Breast epithelium (tissue), 4 donors: ENCODE results near the gene KSR2. TPM values are rescaled to one million over a fixed set of nuclear protein-coding genes. Genes with fewer than 3 reads are reported as not detected.
A peak's percentile ranks its signal among the peaks of the same experiment; 100 is the strongest.

Experiments used
- DNase-seq, 2 donors: peaks; one replicate each; pipeline ENCODE4 v3.0.0-alpha.2; 2019; ENCODE audit warnings: low spot score in 2 of 2
- H3K27ac ChIP-seq, 2 donors: fragments of 200-600 bp; sonication (generic) in 1 of 2; one replicate each; pipeline ENCODE4 v1.5.1; 2016 to 2019; ENCODE audit warnings: mild to moderate bottlenecking in 1 of 2
- H3K27me3 ChIP-seq, 2 donors: fragments of 200-600 bp; sonication (generic) in 1 of 2; one replicate each; pipeline versions ENCODE4 v1.5.1 to v1.6.0; 2017 to 2019; ENCODE audit warnings: control low read depth in 1 of 2, mild to moderate bottlenecking in 1 of 2
- H3K36me3 ChIP-seq: fragments of 200-600 bp; one replicate; pipeline ENCODE4 v1.5.1; 2019
- H3K4me1 ChIP-seq, 2 donors: fragments of 200-600 bp; sonication (generic); one replicate each; pipeline ENCODE4 v1.5.1; 2016 to 2019; ENCODE audit warnings: control low read depth in 1 of 2
- H3K4me3 ChIP-seq, 3 donors: fragments of 200-600 bp; sonication (generic); 1 replicate in 2 of 3; 2 replicates in 1 of 3; pipeline ENCODE4 v1.5.1; 2016 to 2019; ENCODE audit warnings: mild to moderate bottlenecking in 3 of 3, moderate library complexity in 2 of 3
- H3K9me3 ChIP-seq, 2 donors: fragments of 200-600 bp; sonication (generic) in 1 of 2; one replicate each; pipeline ENCODE4 v1.5.1; 2016 to 2019; ENCODE audit warnings: control low read depth in 1 of 2
- POLR2A ChIP-seq: fragments of 450-650 bp; IDR thresholded peaks from one replicate; pipeline ENCODE4 v1.6.1; 2016; ENCODE audit warnings: antibody characterized with exemption, mild to moderate bottlenecking, moderate library complexity
- POLR2AphosphoS5 ChIP-seq, 3 donors: sonication (generic); formaldehyde crosslinking; IDR thresholded peaks; one replicate each; pipeline ENCODE4 v1.6.1; 2017; ENCODE audit warnings: antibody characterized with exemption in 3 of 3
- intact Hi-C: fragments of 100-400 bp; cut with DNase I; formaldehyde crosslinking; loops from one replicate; pipeline ENCODE4 v1.15.1; 2023; ENCODE audit warnings: low total_unique reads
- total RNA-seq, 3 donors: library from RNA; depleted of rRNA; stranded (reverse); fragments of >200 nt; gene quantifications; one replicate each; pipeline ENCODE4 v1.1.0, GENCODE V29; 2016
- TF ChIP-seq, protein P1 (sequence below), 3 donors: fragments of 450-650 bp; IDR thresholded peaks; one replicate each; pipeline ENCODE4 v1.5.1; 2016 to 2017; ENCODE audit warnings: antibody characterized with exemption in 3 of 3, mild to moderate bottlenecking in 3 of 3, moderate library complexity in 3 of 3

KSR2 gene
- total RNA-seq, 3 donors from 2014 or later = under 0.01 to 1.9 (median 0.33) TPM

DNA sequence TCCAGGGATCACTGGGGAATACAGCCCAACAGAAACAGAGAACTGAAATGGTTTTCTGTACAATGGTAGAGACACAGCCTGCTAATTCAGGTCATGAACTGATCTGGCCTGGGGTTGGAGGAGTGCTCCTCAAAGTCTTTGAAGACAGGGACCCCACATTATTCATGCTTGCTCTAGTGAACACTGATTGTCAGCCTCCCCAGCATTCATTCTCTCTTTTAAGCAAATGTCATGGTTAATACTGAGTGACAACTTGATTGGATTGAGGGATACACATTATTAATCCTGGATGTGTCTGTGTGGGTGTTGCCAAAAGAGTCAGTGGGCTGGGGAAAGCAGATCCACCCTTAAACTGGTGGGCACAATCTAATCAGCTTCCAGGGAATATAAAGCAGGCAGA, 319.0 kb downstream of the KSR2 start:
- TF ChIP-seq, protein P1, sequence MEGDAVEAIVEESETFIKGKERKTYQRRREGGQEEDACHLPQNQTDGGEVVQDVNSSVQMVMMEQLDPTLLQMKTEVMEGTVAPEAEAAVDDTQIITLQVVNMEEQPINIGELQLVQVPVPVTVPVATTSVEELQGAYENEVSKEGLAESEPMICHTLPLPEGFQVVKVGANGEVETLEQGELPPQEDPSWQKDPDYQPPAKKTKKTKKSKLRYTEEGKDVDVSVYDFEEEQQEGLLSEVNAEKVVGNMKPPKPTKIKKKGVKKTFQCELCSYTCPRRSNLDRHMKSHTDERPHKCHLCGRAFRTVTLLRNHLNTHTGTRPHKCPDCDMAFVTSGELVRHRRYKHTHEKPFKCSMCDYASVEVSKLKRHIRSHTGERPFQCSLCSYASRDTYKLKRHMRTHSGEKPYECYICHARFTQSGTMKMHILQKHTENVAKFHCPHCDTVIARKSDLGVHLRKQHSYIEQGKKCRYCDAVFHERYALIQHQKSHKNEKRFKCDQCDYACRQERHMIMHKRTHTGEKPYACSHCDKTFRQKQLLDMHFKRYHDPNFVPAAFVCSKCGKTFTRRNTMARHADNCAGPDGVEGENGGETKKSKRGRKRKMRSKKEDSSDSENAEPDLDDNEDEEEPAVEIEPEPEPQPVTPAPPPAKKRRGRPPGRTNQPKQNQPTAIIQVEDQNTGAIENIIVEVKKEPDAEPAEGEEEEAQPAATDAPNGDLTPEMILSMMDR (IDR thresholded peaks at IDR 0.05) = no peak
- no peak for TF ChIP-seq POLR2AphosphoS5 (IDR thresholded peaks at IDR 0.05)
- TF ChIP-seq POLR2A = no peak
- H3K27me3 ChIP-seq = peaks cover 0 to 5% of the 10 kb centered on the region in 2 donors
- H3K9me3 ChIP-seq = peaks cover 0 to 12% of the 10 kb centered on the region in 2 donors
- H3K27ac ChIP-seq = no peak overlapping the region
- H3K4me3 ChIP-seq = no peak overlapping the region
- intact Hi-C loops = no loop called here
- H3K4me1 ChIP-seq = no peaks in the 10 kb centered on the region
- no peaks in the 10 kb centered on the region for H3K36me3 ChIP-seq
- DNase-seq = no peak

DNA sequence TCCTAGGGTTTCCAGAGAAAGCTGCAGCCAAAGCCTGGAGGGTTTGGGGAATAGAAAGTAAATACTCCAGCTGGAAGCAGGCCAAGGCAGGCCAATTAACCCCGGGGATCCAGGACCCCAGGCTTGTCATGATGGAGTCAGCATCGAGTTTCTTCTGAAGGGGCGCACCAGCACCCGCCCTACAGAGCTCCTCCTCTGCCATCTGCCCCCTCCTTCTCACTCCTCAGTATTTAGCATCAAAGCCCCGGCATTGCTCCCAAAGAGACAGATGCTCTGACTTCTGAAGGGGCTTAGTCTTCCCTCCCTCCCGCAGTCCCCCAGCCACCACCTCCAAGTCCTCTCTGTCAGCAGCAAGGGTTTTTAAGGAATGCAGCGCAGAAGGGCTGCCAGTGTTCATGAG, 322.3 kb downstream of the KSR2 start:
- TF ChIP-seq, protein P1 (IDR thresholded peaks at IDR 0.05) = no peak
- no peak for TF ChIP-seq POLR2AphosphoS5 (IDR thresholded peaks at IDR 0.05)
- no peak for TF ChIP-seq POLR2A
- Histone ChIP-seq H3K4me3 (peak overlapping the region in 1 of 3 donors; percentile 20), H3K27ac (peak overlapping the region in 1 of 2 donors; percentile 48), H3K9me3 (peaks cover 0 to 6% of the 10 kb centered on the region in 2 donors), H3K36me3 (no peaks in the 10 kb centered on the region), H3K27me3 (peaks cover 0 to 5% of the 10 kb centered on the region in 2 donors), H3K4me1 (no peaks in the 10 kb centered on the region)
- no peak for DNase-seq
- intact Hi-C loops = no loop called here

DNA sequence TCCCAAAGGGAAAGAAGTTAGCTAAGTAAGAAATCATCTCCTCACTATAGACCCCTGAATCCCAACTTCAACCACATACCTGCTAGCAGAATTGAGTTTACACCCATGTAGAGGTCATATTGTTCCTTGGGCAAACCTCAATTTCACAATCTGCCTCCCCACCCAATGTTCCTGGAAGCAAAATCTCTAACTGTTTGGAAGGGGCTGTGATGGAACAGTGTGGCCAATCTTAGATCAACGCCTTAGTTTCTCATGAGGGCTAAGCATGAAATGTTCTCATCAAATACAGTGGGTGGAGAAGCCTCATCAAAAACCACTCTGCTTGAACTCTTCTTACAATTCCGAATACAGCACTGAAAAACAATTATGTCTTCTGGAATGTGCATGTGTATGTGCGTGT, 323.3 kb downstream of the KSR2 start:
- H3K9me3 ChIP-seq = no peaks in the 10 kb centered on the region
- no peaks in the 10 kb centered on the region for H3K4me1 ChIP-seq
- no peak for TF ChIP-seq POLR2A
- no peak for TF ChIP-seq POLR2AphosphoS5 (IDR thresholded peaks at IDR 0.05)
- TF ChIP-seq, protein P1 (IDR thresholded peaks at IDR 0.05) = no peak
- intact Hi-C loops = no loop called here
- H3K4me3 ChIP-seq = no peak overlapping the region
- peaks cover 0 to 5% of the 10 kb centered on the region in 2 donors for H3K27me3 ChIP-seq
- no peaks in the 10 kb centered on the region for H3K36me3 ChIP-seq
- H3K27ac ChIP-seq = no peak overlapping the region
- no peak for DNase-seq

DNA sequence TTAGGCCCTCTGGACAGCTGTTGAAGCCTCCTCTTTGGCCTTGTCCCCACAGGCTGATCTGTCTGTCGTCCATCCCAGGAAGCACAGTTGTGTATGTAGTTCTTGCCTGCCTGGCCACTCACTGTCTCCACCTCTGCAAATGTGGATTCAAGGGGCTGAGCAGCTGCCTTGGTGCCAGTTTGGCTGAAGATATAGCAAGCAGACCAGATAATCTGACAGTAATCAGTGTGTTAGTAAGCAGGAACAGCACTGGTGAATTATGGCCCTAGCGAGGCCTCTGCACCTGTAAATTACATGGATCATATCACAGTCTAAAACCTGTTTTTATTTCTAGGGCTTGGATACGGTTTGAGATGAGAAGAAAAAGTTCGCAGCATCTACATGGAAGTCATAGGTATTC, 324.8 kb downstream of the KSR2 start:
- peaks cover 0 to 5% of the 10 kb centered on the region in 2 donors for H3K27me3 ChIP-seq
- no peaks in the 10 kb centered on the region for H3K4me1 ChIP-seq
- intact Hi-C loops = no loop called here
- no peak overlapping the region for H3K27ac ChIP-seq
- no peak overlapping the region for H3K4me3 ChIP-seq
- TF ChIP-seq, protein P1 (IDR thresholded peaks at IDR 0.05) = no peak
- no peak for TF ChIP-seq POLR2AphosphoS5 (IDR thresholded peaks at IDR 0.05)
- no peak for TF ChIP-seq POLR2A
- DNase-seq = no peak
- H3K9me3 ChIP-seq = no peaks in the 10 kb centered on the region
- no peaks in the 10 kb centered on the region for H3K36me3 ChIP-seq

DNA sequence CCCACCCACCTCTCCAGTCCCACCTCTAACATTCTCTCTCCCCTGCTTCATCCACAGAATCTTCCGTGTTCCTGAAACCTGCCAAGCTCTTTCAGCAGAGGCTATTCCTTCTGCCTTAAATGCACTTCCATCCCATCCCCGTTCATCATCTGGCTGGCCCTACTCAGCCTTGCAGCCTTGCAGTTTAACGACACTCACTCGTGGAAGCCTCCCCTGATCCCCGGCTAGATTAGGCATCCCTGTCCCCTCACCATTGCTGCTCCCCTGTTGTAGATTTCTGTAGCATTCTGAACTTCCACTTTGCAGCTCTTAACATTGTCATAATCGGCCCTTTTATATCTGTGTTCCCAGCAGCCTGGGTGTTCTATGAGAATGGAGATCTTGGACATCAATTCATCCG, 326.9 kb downstream of the KSR2 start:
- Histone ChIP-seq H3K4me1 (no peaks in the 10 kb centered on the region), H3K36me3 (no peaks in the 10 kb centered on the region), H3K27ac (no peak overlapping the region), H3K4me3 (no peak overlapping the region), H3K9me3 (peaks cover 5 to 6% of the 10 kb centered on the region in 2 donors), H3K27me3 (peaks cover 0 to 5% of the 10 kb centered on the region in 2 donors)
- intact Hi-C loops = no loop called here
- TF ChIP-seq POLR2A = no peak
- no peak for TF ChIP-seq POLR2AphosphoS5 (IDR thresholded peaks at IDR 0.05)
- TF ChIP-seq, protein P1 (IDR thresholded peaks at IDR 0.05) = no peak
- no peak for DNase-seq
